Measurements from ENCODE around the gene TMEM202.
"Not testable (repeated sequence)": the region's sequence is repeated elsewhere in the genome, so short reads cannot be mapped to it uniquely, and the experiment has no call there.

TMEM202 gene

GRCh38 chr15:72404356-72404755, 6.3 kb downstream of the TMEM202 start:
- no peak for DNase-seq (ENCODE audit: low spot score)

GRCh38 chr15:72404841-72405240, 6.7 kb downstream of the TMEM202 start:
- no peak for DNase-seq (ENCODE audit: low spot score)

- DNase-seq (ENCODE audit: low spot score): no peak
These were observed 8.8 kb downstream of the TMEM202 start for GRCh38 chr15:72406936-72407335.

GRCh38 chr15:72411111-72411510, 13.0 kb downstream of the TMEM202 start:
- no peak for DNase-seq (ENCODE audit: low spot score)

- DNase-seq (ENCODE audit: low spot score): no peak
These were observed 13.4 kb downstream of the TMEM202 start for GRCh38 chr15:72411544-72411943.

- DNase-seq (ENCODE audit: low spot score): not testable (repeated sequence)
These were observed 15.2 kb downstream of the TMEM202 start for GRCh38 chr15:72413337-72413736.

- DNase-seq (ENCODE audit: low spot score): no peak
These were observed 17.2 kb downstream of the TMEM202 start for GRCh38 chr15:72415304-72415703.

GRCh38 chr15:72419768-72420167, 21.7 kb downstream of the TMEM202 start:
- not testable (repeated sequence) for DNase-seq (ENCODE audit: low spot score)

- DNase-seq (ENCODE audit: low spot score): no peak
These were observed 22.5 kb downstream of the TMEM202 start for GRCh38 chr15:72420576-72420975.

GRCh38 chr15:72421484-72421883, 23.4 kb downstream of the TMEM202 start:
- no peak for DNase-seq (ENCODE audit: low spot score)

GRCh38 chr15:72423256-72423655, 25.2 kb downstream of the TMEM202 start:
- no peak for DNase-seq (ENCODE audit: low spot score)

GRCh38 chr15:72426753-72427152, 28.6 kb downstream of the TMEM202 start:
- no peak for DNase-seq (ENCODE audit: low spot score)

GRCh38 chr15:72437650-72438316, 39.7 kb downstream of the TMEM202 start:
- DNase-seq (ENCODE audit: low spot score): no peak

- DNase-seq (ENCODE audit: low spot score): not testable (repeated sequence)
These were observed 44.7 kb downstream of the TMEM202 start for GRCh38 chr15:72442848-72443247.

GRCh38 chr15:72445426-72445825, 47.3 kb downstream of the TMEM202 start:
- DNase-seq (ENCODE audit: low spot score): no peak

- DNase-seq (ENCODE audit: low spot score): no peak
These were observed 52.7 kb downstream of the TMEM202 start for GRCh38 chr15:72450805-72451204.

- DNase-seq (ENCODE audit: low spot score): no peak
These were observed 53.1 kb downstream of the TMEM202 start for GRCh38 chr15:72451224-72451623.

GRCh38 chr15:72456684-72457083, 58.6 kb downstream of the TMEM202 start:
- no peak for DNase-seq (ENCODE audit: low spot score)
